ENCODE measurements around the gene ADCY4. TPM values are rescaled to one million over a fixed set of nuclear protein-coding genes. Genes with fewer than 3 reads are reported as not detected.

The ADCY4 gene
- total RNA-seq, 4 donors from 2014 or later: 13.3 to 40.5 (median 22.6) TPM

DNA sequence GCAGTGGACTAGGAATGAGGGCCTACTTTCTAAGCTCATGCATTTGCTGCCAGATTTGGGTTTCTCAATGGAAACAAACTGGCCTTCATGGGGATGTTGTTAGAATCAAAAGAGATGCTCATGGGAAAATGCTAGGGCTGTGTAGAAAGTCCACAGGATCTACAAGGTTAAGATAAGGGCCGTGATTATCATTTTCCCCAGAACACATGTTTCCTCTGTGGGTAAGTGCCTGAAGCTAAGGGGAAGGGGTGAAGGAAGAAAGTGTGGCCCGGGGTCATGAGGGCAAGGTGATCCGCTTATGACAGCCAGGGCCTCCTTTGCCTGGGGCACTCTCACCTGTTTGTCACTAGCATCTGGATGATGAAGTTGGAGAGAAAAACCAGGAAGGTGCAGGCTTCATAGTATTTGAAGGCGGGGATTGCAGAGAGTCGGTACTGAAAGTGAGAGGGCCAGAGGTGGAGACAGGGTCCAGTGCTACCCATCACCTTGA lies 9.8 kb downstream of the ADCY4 start:
- no peaks in the 10 kb centered on the region for H3K9me3 ChIP-seq
- WGBS, 2 donors (ENCODE audit: low coverage in 1 of 2): 81 to 91% methylated on average over 2 to 5 of the region's 5 CpGs
- peaks cover 0 to 4% of the 10 kb centered on the region in 2 donors for H3K36me3 ChIP-seq
- peaks cover 16% of the 10 kb centered on the region for H3K27me3 ChIP-seq
- H3K4me3 ChIP-seq: no peak overlapping the region
- H3K27ac ChIP-seq: no peak overlapping the region
- peaks cover 0 to 8% (median 0%) of the 10 kb centered on the region in 3 donors for H3K4me1 ChIP-seq
- ATAC-seq: no peak
- TF ChIP-seq POLR2AphosphoS5 (IDR thresholded peaks at IDR 0.05) (no peak), EP300 (IDR thresholded peaks at IDR 0.05) (no peak), POLR2A (IDR thresholded peaks at IDR 0.05) (no peak)

GRCh38 chr14:24324024-24324423 lies 10.8 kb downstream of the ADCY4 start:
- 57 to 83% methylated on average over 1 to 2 of the region's 6 CpGs for WGBS, 2 donors (ENCODE audit: low coverage in 1 of 2)
- no peaks in the 10 kb centered on the region for H3K9me3 ChIP-seq
- no peak for ATAC-seq
- H3K4me1 ChIP-seq: peaks cover 0 to 3% (median 0%) of the 10 kb centered on the region in 3 donors
- H3K27me3 ChIP-seq: peaks cover 18% of the 10 kb centered on the region
- TF ChIP-seq POLR2A (IDR thresholded peaks at IDR 0.05): no peak
- no peak for TF ChIP-seq CTCF (IDR thresholded peaks at IDR 0.05)
- TF ChIP-seq POLR2AphosphoS5 (IDR thresholded peaks at IDR 0.05): no peak
- TF ChIP-seq EP300 (IDR thresholded peaks at IDR 0.05): no peak
- peaks cover 0 to 7% of the 10 kb centered on the region in 2 donors for H3K36me3 ChIP-seq
- H3K27ac ChIP-seq: no peak overlapping the region
- H3K4me3 ChIP-seq: no peak overlapping the region

DNA sequence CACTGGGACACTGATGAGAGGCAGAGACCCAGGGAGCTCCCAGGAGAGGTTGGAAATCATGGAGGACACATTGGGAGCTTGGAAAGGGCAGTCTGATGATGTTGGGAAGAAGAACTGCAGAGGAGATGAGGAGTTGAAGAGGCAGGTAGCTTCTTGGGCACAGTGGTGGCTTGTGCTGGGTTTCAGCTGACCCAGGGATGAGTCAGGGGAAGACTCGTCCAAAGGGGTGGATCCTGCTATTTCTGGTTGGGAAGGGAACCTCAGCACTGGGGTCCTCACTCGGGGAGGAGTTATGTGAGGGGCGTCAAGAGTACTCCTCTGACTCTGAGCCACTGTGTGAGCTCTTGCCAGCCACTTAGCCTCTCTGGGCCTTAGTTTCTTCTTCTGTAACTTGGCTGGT lies 11.5 kb downstream of the ADCY4 start:
- Histone ChIP-seq H3K9me3 (no peaks in the 10 kb centered on the region), H3K4me1 (no peaks in the 10 kb centered on the region), H3K27me3 (peaks cover 25% of the 10 kb centered on the region), H3K36me3 (peaks cover 0 to 7% of the 10 kb centered on the region in 2 donors), H3K4me3 (no peak overlapping the region), H3K27ac (no peak overlapping the region)
- 20% methylated on average over 1 of the region's 3 CpGs; no CpG with 5 or more reads in 1 of the 2 donors for WGBS, 2 donors (ENCODE audit: low coverage in 1 of 2)
- no peak for ATAC-seq
- TF ChIP-seq EP300 (IDR thresholded peaks at IDR 0.05) (no peak), POLR2AphosphoS5 (IDR thresholded peaks at IDR 0.05) (no peak), CTCF (IDR thresholded peaks at IDR 0.05) (no peak), POLR2A (IDR thresholded peaks at IDR 0.05) (no peak)

GRCh38 chr14:24322672-24323071 lies 12.2 kb downstream of the ADCY4 start:
- TF ChIP-seq EP300 (IDR thresholded peaks at IDR 0.05): no peak
- no peak for TF ChIP-seq POLR2A (IDR thresholded peaks at IDR 0.05)
- TF ChIP-seq POLR2AphosphoS5 (IDR thresholded peaks at IDR 0.05): no peak
- no peak for TF ChIP-seq CTCF (IDR thresholded peaks at IDR 0.05)
- Histone ChIP-seq H3K4me3 (no peak overlapping the region), H3K4me1 (no peaks in the 10 kb centered on the region), H3K36me3 (peaks cover 0 to 7% of the 10 kb centered on the region in 2 donors), H3K9me3 (no peaks in the 10 kb centered on the region), H3K27me3 (peaks cover 31% of the 10 kb centered on the region), H3K27ac (no peak overlapping the region)
- WGBS, 2 donors (ENCODE audit: low coverage in 1 of 2): 43 to 47% methylated on average over 1 to 4 of the region's 10 CpGs
- ATAC-seq: no peak

GRCh38 chr14:24321212-24321975 lies 13.5 kb downstream of the ADCY4 start:
- no peak for TF ChIP-seq POLR2A (IDR thresholded peaks at IDR 0.05)
- no peak for TF ChIP-seq CTCF (IDR thresholded peaks at IDR 0.05)
- TF ChIP-seq POLR2AphosphoS5 (IDR thresholded peaks at IDR 0.05): no peak
- TF ChIP-seq EP300 (IDR thresholded peaks at IDR 0.05): no peak
- Histone ChIP-seq H3K4me1 (peaks cover 0 to 10% (median 0%) of the 10 kb centered on the region in 3 donors), H3K27ac (no peak overlapping the region), H3K9me3 (no peaks in the 10 kb centered on the region), H3K36me3 (peaks cover 0 to 7% of the 10 kb centered on the region in 2 donors), H3K4me3 (no peak overlapping the region), H3K27me3 (peaks cover 44% of the 10 kb centered on the region)
- WGBS, 2 donors (ENCODE audit: low coverage in 1 of 2): 75 to 81% methylated on average over 9 to 13 of the region's 14 CpGs
- no peak for ATAC-seq

All from gastroesophageal sphincter (tissue), 4 donors.